HG02571 (cell line): ENCODE results near the gene DNAJC12.
"Not testable (repeated sequence)": the region's sequence is repeated elsewhere in the genome, so short reads cannot be mapped to it uniquely, and the experiment has no call there.

Experiments used
- ATAC-seq: cut with Tn5 transposase; IDR thresholded peaks from one replicate; pipeline ENCODE4 v1.9.1; 2021; ENCODE audit warnings: mild to moderate bottlenecking, moderate library complexity; ENCODE audit not compliant: unreplicated experiment

The DNAJC12 gene

GRCh38 chr10:67841737-67842136 is 3.7 kb upstream of the DNAJC12 start:
- no peak for ATAC-seq

GRCh38 chr10:67839951-67840350 is 2.0 kb upstream of the DNAJC12 start:
- ATAC-seq = no peak

GRCh38 chr10:67839511-67839910 is 1.5 kb upstream of the DNAJC12 start:
- not testable (repeated sequence) for ATAC-seq

DNA sequence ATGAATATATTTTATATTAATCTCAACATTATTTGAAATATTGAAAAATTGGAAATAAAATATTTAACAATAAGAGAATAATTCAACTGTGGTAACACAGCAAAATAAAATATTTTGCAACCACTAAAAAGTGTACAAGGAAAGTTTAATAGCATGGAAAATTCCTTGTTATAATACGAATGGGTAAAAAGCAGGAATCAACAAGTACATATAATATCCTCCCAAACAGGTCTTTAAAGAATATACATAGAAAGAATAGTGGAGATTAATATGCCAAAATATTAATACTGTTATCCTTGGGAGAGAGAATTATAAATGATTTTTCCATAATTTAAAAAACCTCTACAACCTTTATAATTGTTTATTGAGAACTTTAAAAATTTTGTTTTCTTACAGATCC is 1.0 kb downstream of the DNAJC12 start:
- ATAC-seq = no peak

GRCh38 chr10:67836488-67836887 is 1.5 kb downstream of the DNAJC12 start:
- ATAC-seq = no peak

GRCh38 chr10:67835541-67836394 is 2.2 kb downstream of the DNAJC12 start:
- not testable (repeated sequence) for ATAC-seq

DNA sequence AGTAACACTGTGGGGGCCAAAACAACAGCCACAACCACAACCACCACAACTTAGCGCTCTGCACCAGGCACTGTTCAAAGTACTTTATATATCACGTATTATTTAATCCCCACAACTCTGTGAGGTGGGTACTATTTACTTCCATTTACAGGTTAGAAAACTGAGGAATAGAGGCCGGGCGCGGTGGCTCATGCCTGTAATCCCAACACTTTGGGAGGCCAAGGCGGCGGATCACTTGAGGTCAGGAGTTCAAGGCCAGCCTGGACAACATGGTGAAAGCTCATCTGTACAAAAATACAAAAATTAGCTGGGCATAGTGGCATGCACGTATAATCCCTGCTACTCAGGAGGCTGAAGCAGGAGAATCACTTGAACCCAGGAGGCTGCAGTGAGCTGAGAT is 3.6 kb downstream of the DNAJC12 start:
- ATAC-seq = no peak

- no peak for ATAC-seq
Observed at GRCh38 chr10:67827811-67828210, 10.2 kb downstream of the DNAJC12 start.

DNA sequence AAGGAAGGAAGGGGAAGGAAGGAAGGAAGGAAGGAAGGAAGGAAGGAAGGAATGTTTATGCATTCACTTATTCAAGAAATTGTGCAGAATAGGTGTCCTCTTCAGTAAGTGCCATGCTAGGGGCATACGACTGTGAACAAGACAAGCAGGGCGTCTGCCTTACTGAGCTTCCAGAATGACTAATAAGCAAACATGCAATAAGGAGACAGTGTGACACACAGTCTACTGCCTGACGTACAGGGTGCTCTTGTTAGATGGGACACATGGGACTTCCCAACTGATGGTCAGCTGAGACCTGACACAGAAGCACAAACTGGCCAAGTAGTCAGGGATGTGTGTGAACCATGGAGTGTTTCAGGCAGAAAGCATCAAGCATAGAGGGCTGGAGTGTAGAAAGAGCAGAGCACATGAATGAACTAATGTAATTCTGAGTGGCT is 18.2 kb downstream of the DNAJC12 start:
- ATAC-seq = no peak

GRCh38 chr10:67818323-67818722 is 19.7 kb downstream of the DNAJC12 start:
- ATAC-seq = no peak

DNA sequence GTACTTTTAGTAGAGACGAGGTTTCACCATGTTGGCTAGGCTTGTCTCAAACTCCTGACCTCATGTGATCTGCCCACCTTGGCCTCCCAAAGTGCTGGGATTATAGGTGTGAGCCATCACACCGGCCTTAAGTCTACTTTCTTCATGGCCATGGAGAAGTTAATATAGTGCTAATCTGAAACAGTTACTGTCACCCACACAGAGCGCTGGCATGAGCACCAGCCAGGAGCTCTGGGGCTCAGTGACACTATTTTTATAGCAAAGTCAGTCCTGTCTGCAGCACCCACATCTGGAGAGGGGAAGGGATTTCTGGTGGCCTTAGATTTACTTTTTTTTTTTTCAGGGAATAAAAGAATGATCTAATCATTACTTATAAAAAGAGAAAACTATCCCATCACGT is 21.3 kb downstream of the DNAJC12 start:
- no peak for ATAC-seq

GRCh38 chr10:67815571-67816059 is 22.4 kb downstream of the DNAJC12 start:
- no peak for ATAC-seq

DNA sequence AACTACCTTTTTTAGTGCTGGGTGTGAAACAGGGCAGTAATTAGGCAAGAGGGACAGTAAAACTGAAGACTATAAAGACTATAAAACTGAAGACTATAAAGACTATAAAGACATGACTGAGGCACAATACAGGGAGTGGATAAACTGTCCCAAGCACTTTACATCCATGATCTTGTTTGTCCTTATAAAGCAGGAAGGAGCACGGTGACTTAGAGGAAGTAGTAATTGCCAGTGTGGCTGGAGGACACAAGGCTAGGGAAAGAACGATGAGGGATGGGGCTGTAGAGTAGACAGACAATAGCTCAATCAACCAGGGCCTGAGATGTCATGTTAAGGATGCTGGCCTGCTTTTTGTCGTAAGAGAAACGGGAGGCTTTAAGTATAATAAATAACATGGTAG is 26.0 kb downstream of the DNAJC12 start:
- no peak for ATAC-seq

DNA sequence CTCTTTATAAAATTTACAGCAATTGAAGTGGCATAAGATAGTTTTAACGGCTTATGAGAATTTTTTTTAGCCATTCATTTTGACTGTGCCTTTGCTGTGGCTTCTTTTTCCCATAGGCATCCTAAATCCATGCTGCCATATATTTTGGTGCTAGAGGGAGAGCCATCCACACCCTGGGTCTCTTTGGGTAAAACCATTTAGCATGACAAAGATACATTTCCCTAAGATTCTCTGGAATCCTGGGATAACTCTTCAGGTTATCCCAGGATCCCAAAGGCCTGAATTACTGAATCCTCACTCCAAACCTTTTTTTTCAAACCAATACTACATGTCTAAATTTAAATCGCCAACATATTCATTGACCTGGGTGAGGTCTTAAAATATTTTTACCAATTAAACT is 28.9 kb downstream of the DNAJC12 start:
- ATAC-seq = no peak

DNA sequence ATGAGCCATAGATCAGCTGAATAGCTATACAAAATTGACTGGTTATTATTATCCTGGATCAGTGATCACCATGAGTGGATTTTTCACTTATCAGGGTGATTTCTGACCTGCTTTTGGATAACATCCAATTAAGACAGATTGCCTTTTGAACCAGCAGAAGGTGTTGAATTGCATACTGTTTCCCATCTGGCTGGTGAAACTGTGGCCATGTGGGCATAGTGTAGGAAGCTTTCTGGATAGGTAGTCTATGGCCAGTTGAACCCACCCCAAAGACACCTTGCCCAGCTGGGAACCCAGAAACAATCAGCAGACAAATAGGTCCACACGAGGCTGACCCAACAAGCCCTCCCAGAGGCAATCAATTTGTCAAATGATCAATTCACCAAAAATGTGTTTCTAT is 29.3 kb downstream of the DNAJC12 start:
- no peak for ATAC-seq

DNA sequence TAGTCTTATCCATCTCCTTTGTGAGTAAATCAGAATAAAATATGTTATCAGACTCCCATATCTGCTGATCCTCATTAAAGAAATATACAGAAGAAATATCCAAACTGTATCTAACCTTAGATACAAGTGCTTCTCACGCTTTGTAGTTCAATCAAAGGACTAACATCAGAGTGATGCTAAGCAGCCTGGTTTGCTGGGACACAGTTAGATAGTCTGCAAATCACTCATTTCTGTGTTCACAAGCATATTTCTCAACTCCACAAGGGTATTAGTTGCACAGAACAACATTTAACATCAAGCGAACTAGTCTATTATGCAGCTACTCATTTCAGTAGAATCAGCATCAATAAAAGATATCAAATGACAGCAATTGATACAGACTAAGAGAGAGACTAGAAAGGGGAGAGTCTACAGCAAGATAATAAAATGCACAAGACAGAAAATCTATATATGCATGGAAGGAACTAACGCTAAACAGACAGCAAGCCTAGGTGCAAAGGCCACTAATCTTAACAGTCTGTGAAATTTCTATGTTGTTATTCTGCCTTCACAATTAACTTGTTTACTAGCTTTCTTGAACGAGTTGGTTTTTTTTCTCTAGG is 30.0 kb downstream of the DNAJC12 start:
- ATAC-seq = no peak

DNA sequence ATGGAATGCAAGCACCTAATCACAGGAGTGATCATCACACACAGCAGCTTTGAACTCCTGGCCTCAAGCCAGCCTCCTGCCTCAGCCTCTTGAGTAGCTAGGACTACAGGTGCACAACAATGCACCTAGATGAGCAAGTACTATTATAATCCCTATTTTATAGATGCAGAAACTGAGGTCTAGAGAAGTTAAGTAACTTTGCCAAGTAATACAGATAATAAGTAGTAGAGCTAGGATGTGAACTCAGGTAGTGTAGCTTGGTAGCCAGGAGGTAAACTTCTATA is 33.7 kb downstream of the DNAJC12 start:
- no peak for ATAC-seq

GRCh38 chr10:67803588-67804394 is 34.2 kb downstream of the DNAJC12 start:
- ATAC-seq = peak; percentile 79

DNA sequence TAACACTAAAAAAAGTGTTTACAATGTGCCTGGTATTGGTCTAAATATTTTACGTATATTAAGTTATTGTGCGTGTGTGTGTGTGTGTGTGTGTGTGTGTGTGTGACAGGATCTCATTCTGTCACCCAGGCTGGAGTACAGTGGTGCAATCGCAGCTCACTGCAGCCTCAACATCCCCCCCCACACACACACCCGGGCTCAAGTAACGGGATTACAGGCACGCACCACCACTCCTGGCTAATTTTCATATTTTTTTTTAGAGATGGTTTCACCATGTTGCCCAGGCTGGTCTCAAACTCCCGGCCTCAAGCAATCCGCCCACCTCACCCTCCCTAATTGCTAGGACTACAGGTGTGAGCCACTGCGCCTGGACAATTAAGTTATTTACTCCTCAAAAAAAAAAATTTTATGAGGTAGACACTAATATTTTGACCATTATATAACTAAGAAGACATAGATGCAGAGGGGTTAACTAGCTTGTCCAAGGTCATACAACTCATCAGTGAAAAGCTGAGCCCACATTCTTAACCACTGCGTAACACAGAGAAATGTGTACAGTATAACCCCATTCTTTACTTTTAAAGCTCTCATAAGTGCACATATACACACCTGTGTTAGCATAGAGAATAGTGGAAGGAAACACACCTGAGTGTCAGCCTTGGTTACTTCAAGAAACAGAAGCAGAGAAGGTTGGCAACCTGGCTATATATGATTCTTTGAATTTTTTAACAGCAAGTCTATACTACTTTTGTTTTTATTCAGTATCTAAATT is 35.0 kb downstream of the DNAJC12 start:
- ATAC-seq = peak; percentile 50

DNA sequence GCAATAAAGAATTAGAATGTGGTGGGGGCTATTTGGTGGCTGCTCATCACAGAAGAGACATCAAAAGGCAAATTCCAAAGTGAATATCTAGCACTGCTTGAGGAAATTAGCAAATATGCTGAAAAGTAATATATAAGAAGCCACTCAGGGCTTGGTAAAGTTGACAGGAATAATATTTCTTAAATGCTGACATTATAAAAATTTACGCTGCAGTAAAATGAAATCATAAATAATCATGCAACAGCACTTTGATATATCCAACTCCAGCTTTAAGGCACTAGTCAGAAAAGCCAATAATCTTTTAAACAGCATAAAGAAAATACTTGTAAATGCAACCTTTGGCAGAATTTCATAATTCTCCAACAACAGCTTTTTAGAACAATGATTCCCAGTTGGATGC is 36.9 kb downstream of the DNAJC12 start:
- no peak for ATAC-seq

DNA sequence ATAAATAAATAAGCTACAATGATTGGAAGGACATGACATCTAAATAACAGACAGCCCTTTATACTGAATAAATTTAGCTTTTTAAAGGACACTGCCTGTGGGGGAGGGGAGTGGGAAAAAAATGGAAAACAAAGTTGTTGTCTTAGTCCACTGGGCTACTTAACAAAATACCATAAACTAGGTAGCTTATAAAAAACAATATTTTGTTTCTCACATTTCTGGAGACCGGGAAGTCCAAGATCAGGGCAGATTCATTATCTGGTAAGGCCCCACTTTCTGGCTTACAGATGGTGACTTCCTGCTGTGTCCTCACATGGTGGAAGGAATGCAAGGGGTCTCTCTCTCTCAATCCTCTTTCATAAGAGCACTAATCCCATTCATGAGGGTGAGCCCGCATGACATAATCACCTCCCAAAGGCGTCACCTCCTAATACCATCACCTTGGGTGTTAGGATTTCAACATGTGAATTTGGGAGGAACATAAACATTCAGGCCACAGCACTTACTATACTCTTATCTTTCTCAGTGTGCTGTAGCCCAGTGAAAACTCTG is 43.0 kb downstream of the DNAJC12 start:
- ATAC-seq = no peak
